ENCODE measurements around the gene ZNF74.

ZNF74 gene

DNA sequence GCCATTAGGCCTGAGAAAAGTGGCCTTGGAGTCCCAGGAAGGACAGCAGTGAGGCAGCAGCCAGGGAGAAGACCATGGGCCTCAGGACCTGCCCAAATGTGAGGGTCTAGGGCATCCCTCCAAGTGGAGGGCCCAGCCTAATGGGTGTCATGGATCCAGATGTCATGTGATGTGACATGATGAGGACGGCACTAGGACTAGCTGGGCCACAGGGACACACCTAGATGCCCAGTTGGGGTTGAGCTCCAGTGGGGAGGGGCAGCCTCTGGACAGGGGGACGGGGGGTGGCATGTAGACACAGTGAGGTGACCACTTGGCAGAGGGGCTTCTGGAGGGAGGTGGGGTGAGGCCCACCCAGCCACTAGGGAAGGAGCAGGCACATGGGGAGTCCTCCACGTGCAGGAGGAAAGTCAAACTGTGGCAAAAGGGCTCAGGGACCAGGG is 38.3 kb downstream of the ZNF74 start:
- no peak for DNase-seq (ENCODE audit: low read depth in 3 of 3)

DNA sequence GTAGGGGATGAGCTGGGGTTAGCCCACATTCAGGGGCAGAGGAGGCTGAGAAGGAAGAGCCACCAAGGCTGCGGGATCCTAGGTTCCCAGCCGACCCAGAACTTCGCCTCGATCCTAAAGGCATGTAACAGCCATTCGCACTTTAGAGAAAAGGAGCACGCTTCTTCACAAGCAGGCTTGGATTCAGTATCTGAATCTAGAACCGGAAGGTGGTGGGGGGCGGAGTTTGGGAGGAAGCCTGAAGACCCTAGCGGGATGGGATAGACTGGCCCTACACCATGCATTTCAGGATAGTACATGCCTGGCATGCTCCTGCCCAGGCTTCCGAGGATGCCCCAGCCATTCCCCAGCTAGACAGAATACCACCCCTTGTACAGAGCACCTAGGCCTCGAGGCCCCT is 39.2 kb downstream of the ZNF74 start:
- DNase-seq (ENCODE audit: low read depth in 3 of 3): no peak

DNA sequence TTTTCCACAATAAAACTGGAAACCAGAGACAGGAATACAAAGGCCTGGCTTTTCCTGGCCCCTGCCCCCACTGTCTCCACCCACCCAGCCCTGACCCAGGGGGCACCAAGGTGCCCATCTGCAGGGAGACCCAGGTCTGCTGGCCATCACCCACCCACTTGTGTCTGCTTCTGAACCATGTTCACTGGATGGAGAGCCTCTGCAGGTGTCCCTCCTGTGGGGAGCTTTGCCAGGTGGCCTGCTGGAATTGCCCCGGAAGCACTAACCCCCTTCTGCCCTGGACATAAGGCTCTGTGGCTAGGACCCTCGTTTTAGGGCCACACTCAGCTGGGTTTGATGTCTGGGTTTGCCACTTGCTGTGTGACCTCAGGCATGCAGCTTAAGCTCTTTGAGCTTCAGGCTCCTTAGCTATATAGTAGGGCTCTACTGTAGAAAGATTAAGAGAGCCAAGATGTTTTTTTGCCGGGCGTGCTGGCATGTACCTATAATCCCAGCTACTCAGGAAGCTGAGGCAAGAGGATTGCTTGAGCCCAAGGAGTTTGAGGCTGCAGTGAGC is 39.8 kb downstream of the ZNF74 start:
- DNase-seq (ENCODE audit: low read depth in 3 of 3): no peak

DNA sequence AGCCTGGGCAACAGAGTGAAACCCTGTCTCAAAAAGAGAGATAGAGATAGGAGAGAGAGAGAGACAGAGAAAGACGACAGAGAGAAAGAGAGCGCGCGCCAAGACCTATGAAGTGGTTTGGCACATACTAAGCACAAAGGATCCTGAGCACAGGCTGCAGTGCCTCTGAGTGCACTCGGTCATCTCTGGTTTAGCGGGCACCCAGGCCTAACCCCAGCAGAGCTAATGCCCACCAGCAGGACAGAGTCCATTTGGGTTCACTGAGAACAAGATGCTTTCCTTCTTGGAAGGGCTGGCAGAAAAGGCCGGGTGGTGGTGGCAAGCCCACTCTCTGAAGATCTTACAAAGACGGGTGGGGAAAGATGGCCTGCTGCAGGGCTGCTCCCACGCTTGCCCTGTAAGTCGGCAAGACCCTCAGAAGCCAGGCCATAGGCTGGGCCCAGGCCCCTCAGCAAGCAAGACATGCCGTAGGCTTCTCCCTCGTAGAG is 40.4 kb downstream of the ZNF74 start:
- no peak for DNase-seq (ENCODE audit: low read depth in 3 of 3)

DNA sequence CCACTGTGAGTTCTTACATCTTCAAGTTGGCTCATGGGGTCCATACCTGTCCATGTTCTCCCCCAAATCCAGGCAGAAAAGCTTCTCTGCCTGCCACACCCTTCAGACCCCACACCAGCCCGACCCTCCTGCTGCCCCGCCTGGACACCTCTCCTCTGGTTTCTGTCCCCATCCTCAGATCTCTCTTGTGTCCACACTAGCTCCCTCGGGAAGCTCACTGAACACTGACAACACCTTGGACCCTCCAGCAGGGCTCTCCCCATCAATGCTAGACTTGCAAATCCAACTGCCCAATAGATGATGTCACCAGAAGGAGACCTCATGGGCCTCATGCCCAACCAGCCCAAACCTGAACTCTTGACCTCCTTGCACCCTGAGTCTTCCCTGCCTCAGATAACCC is 40.8 kb downstream of the ZNF74 start:
- no peak for DNase-seq (ENCODE audit: low read depth in 3 of 3)

DNA sequence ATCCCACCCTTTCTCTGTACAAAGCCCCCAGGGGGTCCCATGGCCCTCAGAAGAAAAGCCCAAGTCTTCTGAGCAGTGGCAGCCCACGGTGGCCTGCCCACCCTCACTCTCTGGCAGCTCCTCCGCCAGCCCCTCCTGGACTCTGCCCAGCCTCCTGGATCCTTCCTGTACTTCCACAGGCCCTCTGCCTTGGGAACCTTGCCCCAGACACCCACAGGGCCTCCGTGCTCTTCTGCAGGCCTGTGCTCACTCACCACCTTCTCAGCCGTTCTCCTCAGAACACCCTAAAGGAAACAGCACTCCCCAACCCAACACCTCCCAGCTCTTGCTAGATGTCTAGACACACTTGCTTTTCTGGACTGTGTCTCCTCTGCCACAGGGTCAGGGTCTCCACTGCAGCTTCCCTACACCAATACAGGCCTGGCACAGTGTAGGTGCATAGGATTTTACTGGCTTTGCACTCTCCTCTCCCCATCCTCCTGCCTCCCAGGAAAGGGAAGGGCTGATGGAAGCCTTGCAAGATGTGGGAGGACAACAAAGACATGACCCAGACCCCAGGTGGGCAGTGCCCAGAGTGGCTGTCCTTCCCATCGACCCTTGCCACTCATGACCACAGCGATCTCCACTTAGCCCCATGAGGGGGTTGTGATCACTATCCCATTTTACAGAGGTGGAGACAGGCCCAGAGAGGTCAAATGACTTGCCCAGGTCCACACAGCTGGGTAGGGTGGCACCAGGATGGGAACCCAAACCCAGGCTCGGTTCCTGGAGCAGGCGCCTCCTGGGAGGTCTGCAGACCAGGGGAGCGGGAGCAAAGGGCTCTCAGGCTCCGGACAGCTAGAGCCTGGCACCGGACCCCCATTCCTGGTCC is 41.7 kb downstream of the ZNF74 start:
- no peak for DNase-seq (ENCODE audit: low read depth in 3 of 3)

DNA sequence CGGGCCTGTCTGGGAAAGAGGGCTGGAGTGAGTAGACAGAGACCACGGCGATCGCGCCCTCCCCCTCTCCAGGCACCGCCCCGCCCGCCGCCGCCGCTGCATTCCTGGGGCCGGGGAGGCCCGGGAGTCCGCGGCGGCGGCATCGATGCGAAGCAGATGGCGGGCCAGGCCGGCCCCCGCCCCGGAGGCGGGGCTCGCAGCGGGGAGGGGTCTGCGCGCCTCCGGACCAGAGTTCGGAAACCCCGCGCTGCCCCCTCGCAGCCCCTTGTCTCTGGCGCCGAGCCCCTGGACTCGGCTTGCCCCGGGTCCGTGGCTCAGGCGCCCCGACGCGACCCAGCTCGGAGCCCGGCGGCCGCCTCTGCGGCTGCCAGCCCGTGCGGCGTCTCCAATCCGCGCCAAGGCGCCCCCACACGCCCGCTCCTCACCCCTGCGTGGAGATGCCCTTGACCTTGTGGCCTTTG is 42.4 kb downstream of the ZNF74 start:
- no peak for DNase-seq (ENCODE audit: low read depth in 3 of 3)

DNA sequence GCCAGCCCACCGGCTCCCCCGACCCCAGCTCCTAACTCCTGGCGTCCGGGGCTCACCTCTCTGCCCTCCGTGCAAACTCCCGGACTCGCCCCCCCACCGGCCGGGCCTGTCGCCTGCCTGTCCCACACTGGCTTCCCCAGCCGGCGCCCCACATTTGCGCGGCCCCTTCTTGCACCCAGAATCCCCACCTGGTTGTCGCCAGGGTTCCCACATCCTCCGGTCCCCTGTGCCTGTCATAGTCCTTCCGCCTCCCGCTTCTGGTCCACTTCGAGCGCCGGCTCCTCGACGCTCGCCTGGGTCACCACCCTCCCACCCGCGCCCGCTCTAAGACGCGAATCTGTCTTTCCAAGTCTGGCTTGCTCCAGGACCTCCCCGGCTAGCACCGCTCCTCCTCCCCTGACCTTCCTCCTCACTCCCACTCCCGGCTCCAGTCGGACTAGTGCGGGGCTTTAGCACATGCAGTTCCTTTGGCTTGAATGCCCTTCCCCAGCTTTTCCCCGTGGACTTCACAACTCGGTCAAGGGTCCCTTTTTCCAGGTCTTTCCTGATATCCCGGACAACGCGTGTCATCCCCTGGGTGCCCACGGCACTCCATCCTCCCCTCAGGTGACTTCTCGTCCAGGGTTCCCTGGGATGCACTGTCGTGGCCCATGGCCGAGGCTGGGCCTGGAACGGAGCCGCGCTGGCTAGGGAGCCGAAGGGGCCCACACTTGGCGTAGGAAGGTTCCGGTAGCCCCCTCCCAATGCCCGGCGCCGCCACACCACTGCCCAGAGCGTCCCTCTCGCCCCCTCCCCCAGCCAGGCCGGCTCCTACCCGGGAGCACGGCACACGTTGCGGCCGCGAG is 43.0 kb downstream of the ZNF74 start:
- no peak for DNase-seq (ENCODE audit: low read depth in 3 of 3)

DNA sequence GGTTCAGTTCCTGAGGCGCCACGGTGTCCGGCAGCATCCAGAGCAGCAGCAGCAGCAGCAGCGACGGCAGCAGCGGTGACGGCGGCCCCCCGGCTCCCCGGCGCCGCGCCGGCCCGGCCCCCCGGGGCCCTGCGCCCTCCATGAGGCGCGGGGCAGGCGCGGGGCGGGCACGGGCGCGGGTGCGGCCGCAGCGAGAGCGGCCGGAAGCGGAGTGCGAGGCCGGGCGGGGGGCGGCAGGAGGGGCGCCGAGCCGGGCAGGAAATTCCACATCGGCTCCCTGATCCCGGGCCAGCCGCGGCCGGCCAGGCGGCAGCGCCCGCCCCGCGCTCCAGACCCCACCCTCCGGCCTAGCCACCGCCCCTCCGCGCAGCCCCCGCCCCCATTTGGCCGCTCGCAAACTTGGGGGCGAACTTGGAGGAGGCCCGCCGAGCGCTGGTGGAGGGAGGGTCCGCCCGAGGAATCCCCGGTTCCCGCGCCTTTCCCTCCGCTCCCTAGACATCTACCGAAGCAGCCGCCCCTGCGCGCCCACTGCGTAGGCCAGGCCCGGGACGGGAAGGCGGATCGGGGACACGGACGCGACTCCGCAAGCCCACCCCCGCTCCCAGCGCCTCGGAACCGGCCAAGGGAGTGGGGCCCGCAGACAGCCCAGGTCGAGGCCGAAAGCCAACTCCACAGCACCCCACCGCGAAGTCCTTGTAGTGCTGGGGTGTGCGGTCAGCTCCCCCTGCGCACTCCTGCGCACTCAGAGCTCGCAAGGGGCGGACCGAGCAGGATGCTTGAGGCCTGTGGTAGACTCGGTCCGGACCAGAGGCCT is 43.9 kb downstream of the ZNF74 start, which contains the start of gene SCARF2:
Gene SCARF2 (minus strand): TSS at position 213 of the 814 bp plus-strand sequence. CDS start 71 bp downstream, at position 142.
- no peak for DNase-seq (ENCODE audit: low read depth in 3 of 3)

DNA sequence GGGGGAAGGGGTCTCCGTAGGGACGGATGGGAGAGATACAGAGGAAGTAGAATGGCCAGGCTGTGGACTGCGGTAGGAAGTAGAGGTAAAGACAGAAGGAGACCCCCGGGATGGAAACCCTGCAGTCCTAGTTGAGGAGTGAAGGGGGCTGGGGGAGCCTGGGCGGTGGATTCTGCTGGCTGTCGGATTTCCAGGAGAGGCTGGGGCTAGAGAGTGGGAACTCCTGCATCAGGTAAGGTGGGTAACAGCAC is 44.4 kb downstream of the ZNF74 start:
- DNase-seq (ENCODE audit: low read depth in 3 of 3): no peak

DNA sequence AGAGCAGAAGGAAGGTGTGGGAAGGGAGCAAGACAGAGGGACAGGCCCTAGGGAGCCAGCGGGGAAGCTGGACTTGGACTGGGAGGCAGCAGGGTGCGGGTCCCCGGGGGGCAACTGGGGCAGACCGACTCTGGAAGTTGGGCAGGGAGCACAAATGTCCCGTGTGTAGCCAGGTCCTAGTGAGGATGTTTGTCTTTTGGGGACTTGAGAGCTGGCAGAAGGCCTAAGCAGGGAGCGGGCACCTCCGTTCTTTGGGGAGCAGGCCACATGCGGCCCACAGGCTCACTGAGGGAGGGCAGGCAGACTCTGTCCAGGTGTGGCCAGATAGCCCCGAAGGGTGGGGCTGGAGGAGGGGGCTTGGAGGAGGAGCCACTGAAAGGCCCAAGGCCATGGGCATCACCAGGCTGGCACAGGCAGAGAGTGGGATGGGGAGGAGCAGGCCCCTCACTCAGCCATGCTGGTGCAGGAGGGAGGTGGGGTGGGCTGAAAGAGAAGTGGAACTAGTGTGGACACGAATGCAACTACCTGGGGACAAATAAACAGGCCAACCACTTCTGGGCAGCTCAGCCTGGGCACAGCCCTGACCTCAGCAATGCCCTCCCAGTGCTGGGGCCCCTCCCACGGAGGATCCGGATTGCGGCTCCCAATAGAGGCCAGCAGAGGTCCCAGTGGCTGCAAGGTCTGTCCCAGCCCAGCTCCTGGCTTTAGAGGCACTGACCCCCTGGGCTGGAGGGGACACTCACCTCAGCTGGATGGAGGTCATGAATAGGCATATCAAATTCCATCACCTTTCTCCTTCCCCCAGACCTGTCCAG is 44.9 kb downstream of the ZNF74 start:
- DNase-seq (ENCODE audit: low read depth in 3 of 3): no peak

DNA sequence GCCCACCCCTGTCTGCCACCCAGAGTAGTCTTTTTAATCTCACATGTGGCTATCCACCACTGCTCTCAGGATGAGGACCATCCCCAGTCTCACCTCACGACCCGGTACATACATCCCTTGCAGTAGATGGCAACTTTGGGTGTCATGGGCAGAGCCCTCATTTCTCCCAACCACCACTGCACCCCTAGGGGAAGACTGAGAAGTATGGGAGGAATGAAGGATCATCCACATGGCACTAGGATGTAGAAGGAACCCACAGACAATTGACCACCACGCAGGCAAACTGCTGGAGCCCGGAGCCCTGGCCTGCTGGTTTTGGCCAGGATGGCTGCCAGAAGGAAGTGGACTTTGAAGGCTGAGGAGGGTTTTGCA is 45.6 kb downstream of the ZNF74 start:
- DNase-seq (ENCODE audit: low read depth in 3 of 3): no peak

DNA sequence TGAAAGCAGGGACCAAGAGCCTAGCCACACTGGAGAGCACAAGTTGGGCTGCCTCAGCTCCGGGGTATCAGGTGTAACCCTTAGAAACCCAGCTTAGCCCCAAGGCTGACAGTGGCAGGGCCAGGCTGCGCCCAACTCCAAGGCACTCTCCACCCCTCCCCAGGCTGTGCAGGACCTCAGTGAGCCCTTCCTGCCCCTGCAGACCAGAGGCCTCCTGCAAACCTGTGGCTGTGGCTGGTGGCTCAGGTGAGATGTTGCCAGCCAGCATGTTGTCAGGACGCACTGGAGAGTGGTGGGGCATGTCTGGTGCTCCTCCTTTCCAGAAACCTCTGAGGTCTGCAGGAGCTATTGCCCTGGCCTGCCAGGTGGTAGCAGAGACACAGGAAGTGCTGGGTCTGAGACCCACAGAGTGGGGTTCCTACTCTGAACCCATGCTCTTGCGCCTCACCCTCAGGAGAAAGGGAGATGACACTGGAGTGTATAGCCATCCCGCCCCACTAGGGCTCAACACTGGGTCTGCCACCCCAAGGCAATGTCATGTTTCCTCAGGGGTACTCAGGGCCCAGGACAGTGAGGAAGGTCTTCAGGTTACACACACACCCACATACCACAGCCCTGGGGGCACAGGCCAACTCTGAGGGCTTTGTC is 46.1 kb downstream of the ZNF74 start:
- no peak for DNase-seq (ENCODE audit: low read depth in 3 of 3)

DNA sequence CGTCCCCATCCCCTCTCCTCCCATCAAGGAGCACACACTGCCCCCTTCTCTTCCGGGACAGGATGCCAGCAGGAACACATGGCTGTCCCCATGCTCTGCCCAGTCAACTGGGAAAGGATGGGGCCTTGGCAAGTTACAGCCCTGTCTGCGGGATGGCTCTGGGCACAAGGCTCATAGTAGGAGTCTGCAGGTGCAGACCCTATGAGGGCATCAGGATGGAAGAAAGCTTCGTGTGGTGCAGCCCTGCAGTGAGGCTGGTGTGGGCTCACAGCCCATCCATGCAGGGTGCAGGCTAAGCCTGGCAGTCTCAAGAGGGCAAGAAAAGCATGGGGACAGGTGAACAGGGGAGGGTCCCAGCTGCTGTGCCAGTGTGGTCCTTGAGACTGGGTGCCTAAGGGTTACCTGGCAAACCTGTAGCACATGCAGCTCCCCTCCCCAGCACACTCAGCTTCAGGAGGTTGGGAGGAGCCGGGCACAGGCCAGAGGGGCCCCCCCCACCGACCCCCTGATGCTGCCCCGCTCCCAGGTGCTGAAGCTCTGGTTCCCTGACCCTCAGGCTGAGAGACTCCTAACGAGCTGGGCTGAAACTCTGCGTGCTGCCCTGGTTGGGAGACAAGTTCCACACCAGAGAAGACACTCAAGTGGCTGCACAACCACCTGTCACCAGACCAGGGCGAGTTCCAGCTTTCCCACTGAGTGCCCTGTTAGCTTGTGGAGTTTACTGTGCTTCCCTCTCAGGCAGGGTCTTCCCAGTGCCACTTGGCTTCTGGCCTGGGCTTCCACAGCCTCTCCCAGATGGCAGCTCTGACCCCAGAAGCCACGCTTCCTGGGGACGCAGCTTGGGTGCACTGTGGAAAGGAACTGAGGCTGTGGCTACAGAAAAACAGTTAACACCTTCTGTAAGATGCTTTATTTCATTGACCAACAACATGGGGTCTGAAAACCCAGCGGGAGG is 47.0 kb downstream of the ZNF74 start:
- no peak for DNase-seq (ENCODE audit: low read depth in 3 of 3)

DNA sequence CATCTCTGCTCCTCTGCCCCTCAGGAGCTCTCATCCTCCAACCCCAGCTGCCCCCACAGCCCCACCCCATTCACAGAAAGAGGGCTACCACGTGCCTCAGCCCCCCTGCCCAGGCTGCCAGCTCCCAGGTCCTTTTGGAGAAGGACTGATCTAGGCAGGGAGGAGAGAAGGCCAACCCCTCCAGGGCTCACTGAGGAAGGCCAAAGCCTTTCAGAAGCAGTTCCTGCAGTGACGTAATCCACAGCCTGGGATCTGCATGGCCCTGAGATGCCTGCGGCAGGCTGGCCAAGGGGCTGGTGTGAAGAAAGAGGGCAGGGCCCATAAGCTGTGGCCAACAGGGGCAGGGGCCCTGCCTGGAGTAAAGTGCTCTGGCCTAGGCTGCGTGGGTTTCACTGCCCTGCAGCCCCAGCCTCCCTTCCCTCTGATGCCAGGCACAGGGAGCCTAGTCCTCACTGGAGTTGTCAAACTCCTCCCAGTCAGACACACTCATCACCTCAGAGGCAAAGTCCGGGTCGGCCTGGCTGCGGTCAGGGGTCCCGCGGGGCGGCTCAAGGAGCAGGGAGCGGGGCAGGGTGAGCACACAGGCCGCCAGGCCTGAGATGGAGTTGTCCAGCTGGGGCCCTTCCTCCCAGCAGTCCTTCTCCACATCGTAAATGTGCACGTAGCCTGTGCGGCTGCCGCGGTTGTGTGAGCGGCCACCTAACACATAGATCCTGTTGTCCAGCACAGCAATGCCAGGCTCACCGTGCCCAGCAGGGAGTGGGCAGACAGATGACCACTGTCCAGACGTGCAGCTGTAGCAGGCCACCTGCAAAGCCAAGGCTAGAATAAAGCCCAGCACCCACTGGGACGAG is 47.9 kb downstream of the ZNF74 start:
- DNase-seq (ENCODE audit: low read depth in 3 of 3): no peak

DNA sequence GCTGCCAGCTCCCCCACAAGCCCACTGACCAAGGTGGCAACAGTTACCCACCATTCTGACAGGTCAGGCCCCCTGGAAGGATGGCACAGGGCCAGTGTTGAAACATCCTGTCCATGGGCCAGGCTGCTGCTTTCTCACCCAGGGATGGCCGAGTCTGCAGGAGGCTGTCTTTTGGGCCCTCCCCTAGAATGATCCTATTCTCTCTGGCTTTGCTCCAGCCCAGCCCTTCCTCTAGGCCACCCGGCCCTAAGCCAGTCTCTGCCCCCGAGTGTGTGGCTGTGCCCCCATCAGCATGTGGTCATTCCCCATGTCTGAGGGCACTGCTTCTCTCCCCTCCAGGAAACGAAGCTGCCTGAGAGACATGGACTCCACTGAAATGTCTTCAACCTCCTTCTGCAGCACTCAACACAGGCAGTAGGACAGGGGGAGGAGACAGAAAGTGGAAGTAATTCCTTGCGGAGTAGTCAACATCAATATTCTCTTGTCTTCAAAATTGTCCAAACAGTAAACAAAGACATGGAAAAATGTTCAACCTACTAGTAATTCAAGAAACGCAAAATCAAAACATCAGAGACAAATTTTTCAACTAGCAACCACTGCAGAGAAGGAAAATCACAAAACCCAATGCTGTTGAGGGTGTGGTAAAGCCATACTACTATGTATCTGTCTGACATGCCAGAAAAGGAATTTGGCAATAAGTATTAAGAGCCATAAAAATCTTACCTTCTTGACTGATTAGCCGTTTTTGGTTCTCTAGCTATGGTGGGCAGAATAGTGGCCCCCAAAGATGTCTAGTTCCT is 48.7 kb downstream of the ZNF74 start:
- DNase-seq (ENCODE audit: low read depth in 3 of 3): no peak

DNA sequence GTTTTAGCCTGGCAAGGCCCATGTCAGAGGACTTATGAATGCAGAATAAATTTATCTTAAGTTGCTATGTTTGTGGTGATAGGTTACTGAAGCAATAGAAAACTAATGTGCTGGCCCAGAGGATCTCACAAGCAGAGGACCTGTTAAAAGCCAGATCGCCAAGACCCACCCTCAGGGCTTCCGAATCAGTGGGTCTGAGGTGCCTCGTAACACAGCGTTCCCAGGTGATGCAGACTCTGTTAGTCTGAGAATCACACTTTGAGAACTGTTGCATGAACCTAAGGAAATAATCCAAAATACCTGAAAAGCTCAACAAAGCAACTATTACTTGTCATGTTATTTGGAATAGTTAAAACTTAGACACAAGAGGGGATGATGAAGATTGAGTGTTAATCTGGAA is 50.4 kb downstream of the ZNF74 start:
- no peak for DNase-seq (ENCODE audit: low read depth in 3 of 3)

All from stimulated activated CD4-positive, alpha-beta T cell treated with anti-CD3 and anti-CD28 coated beads, TNF-alpha, amount 100 ng/mL, for 4 hours (primary cell).